ENCODE results near the gene DLEU7.

- TF ChIP-seq ZNF274 (CRISPR knock-in tag; IDR thresholded peaks at IDR 0.05) (no peak), KLF13 (CRISPR knock-in tag; IDR thresholded peaks at IDR 0.05) (no peak), FOXO1 (CRISPR knock-in tag; IDR thresholded peaks at IDR 0.05) (no peak), ZNF282 (IDR thresholded peaks at IDR 0.05; ENCODE audit: partially characterized antibody) (no peak), RAD21 (CRISPR knock-in tag; IDR thresholded peaks at IDR 0.05) (no peak), POLR2A (IDR thresholded peaks at IDR 0.05; ENCODE audit: insufficient read depth in 1 of 2, low read depth in 2 of 2, low read length in 2 of 2) (no peak), EZH2 (conservative IDR thresholded peaks at IDR 0.05; ENCODE audit: low read depth, low read length) (no peak), FOXK2 (IDR thresholded peaks at IDR 0.05) (no peak)
Measured at GRCh38 chr13:50829896-50830295, 13.6 kb downstream of the DLEU7 start.
